NCI-H510A (cell line): ENCODE data around the gene UROC1.
"Not testable (repeated sequence)": the region's sequence is repeated elsewhere in the genome, so short reads cannot be mapped to it uniquely, and the experiment has no call there.

Source experiments
- DNase-seq: peaks from one replicate; lab custom pipeline; 2025; lab: John Stamatoyannopoulos, UW

The UROC1 gene

DNA sequence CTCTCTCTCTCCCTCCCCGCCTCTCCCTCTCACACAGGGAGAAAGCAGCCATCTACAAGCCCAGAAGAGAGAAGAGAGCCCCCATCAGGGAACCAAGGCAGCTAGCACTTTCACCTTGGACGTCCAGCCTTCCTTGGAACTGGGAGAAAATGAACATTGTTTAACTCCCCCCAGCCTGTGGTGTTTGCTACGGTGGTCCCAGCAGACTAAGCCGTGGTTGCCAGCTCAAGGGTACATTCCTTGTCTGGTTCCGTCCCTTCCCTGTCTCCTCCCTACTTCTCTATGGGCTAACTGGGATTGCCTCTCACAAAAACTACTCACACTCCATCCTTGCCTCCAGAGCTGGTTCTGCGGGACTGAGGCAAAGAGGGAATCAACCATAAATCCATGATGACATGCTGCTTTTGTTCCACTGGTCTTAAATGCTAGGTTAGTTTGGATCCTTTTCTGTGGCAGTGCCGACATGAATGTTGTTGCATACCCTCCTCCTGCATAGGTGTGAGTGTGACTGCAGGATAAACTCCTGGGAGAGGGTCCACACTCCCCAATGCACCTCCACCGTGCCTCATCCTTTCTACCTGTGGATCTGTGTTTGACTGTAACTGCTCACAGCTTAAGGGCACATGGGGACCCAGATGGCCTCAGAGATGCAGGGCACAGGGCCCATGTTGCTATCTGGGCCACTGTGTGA is 29.1 kb upstream of the UROC1 start:
- no peak for DNase-seq

DNA sequence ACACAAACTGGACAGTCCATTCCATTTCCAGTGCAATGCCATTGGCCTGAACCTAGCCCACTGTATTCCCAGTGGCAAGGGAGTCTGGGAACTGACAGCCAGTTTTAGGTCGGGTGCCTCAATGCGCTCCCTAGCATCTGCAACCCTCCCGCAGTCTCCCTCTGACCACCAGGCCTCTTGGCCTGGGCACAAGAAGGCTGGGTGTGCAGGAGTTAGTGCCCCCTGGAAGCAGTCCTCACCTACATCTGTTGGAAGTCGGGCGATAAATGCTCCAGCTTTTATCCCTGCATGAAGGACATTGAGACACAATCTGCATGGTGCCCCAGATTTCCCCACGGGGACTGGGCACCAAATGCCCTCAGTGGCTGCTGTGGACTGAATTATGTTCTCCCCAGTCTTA is 28.4 kb upstream of the UROC1 start:
- DNase-seq: no peak

- DNase-seq: no peak
These were observed 28.0 kb upstream of the UROC1 start for GRCh38 chr3:126545544-126545943.

DNA sequence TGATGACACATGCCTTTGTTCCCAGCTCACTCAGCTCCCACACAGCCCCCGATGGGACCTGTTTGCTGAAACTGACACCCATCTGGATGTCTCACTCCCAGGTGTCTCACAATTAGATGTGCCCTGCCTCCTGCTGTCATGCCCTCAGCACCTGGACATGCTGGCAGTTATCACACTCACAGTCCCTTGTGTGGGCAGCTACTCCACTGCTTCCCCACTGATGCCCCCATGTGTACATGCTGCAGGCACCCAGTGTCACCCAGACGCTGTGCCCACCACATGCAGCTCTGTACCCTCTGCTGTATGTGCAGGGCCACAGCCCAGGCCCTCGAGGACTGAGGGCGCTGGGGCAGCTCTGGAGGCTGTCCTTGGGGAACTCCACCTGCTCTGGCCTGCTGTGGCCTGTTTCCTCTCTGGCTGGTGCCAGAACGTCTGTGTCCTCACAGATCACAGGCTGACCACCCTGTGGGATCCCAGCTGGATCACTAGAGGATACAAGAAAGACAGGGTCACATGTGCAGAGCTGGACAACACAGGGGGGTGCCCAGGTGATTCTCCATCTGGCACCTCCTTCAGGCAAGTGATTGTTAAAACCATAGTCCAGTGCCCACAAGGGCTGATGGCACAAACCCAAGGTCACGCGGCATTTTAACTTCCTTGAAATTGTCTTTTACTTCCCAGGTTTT is 27.2 kb upstream of the UROC1 start:
- DNase-seq: no peak

DNA sequence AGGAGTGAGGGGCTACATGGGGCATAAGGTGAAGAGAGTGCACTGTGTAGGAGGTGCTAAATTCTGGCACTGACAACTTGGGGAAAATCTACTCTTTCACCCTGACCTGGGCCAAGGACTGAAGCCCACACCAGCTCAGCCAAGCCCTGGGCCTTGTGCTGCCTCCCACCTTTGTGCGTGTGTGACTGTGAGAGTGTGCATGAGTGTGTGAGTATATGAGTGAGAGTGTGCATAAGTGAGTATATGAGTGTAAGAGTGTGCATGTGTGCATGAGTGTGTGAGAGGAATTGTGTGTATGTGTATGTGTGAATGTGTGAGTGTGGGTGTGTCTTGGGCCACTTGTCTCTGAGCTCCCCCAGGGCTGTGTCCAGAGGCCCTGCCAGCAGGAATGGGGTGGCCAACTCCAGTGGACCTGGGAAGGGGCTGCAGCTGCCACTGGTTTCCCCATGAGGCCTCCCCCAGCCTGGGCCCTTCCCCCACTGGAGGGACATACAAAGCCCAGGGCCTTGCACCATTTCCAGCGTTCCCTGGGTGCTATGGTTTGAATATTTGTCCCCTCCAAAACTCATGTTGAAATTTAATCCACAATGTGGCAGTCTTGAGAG is 26.0 kb upstream of the UROC1 start:
- DNase-seq: no peak

GRCh38 chr3:126542340-126543241 is 25.0 kb upstream of the UROC1 start:
- DNase-seq: no peak

GRCh38 chr3:126541628-126542339 is 24.2 kb upstream of the UROC1 start:
- no peak for DNase-seq

GRCh38 chr3:126540951-126541627 is 23.5 kb upstream of the UROC1 start:
- no peak for DNase-seq

DNA sequence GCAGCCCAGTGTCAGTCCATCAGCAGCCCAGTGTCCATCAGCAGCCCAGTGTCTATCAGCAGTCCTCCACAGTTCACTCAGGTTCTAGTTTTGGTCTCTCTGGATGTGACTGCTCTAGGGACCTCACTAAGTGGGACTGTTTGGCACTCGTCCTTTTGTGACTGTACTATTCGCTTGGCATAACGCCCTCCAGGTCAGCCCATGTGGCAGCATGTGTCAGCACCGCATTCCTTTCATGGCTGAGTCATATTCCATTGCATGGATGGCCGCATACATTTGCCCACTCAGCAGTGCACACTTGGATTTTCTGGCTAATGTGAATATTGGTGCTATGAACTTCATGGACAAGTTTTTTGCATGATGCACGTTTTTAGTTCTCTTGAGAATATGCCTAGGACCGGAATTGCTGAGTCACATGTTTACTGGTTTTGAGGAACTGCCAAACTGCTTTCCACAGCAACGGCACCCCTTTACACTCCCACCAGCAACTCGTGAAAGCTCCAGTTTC is 22.8 kb upstream of the UROC1 start:
- no peak for DNase-seq

DNA sequence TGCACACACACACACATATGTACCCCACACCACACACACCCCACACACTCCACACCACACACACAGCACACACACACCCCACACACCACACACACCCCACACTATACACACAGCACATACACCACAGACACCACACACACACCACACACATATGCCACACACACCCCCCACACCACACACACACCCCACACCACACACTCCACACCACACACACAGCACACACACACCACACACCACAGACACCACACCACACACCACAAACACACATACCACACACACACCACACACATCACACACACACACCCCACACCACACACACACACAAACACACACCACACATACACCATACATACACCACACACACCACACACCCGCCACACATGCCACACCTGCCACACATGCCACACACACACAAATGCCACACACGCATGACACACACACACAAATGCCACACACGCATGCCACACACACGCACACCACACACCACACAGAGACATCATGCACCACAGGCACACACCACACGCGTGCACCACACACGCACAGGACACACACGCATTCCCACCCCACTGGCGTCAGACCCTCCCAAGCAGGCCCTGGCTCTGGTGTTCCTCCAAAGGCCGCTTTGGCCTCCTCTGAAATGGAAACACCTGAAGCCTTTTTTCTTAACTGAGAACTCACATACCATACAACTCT is 22.1 kb upstream of the UROC1 start:
- DNase-seq: no peak

GRCh38 chr3:126538966-126539365 is 21.4 kb upstream of the UROC1 start:
- DNase-seq: no peak

GRCh38 chr3:126538316-126538715 is 20.7 kb upstream of the UROC1 start:
- no peak for DNase-seq

DNA sequence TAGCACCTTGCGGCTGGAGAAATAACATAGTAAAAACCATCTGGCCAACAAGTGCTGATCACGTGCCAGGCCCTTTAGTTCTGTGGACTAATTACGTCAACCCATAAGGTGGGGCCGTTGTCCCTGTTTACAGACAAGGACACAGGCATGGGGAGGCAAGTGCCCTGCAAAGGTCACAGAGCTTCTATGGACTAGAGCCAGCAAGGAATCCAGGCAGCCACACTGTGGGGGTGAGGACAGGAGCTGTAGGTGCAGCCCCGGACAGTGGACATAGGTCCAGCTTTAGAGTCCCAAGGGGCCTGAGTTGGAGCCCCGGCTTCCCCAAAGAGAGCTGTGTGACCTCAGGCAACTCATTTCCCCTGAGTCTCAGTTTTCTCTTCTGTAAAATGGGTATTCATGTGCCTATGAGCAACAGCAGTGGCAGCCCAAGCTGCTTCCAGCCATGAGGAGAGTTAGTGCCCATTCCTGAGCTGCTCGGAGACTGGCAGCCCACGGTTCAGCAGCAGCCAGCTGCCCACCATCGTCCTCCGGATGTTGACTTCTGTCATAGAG is 20.2 kb upstream of the UROC1 start:
- no peak for DNase-seq

GRCh38 chr3:126537116-126537729 is 19.6 kb upstream of the UROC1 start:
- no peak for DNase-seq

DNA sequence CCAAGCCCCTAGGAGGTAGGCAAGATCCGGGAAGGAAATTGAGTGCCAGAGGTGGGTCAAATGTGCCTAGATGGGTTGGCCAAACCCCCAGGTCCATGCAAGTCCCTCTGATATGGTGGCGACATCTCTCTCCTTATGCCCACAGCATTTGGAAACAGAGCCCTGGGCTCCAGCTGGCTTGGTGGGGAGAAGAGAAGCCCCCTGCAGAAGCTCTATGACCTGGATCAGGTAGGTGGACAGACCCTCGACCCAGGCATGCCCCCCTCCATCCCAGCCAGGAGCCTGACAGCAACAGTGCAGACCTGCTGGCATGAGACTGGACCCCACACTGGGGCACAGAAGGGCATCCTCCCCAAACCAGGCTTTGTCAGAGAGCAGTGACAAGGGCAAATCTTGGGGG is 18.6 kb upstream of the UROC1 start:
- DNase-seq: no peak

GRCh38 chr3:126535636-126536035 is 18.1 kb upstream of the UROC1 start:
- no peak for DNase-seq

DNA sequence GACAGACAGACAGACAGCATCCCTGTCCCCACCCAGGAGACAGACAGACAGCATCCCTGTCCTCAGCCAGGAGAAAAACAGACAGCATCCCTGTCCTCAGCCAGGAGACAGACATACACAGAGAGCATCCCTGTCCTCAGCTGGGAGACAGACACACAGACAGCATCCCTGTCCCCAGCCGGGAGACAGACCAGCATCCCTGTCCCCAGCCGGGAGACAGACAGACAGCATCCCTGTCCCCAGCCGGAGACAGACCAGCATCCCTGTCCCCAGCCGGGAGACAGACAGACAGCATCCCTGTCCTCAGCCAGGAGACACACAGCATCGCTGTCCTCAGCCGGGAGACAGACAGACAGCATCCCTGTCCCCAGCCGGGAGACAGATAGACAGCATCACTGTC is 17.1 kb upstream of the UROC1 start:
- not testable (repeated sequence) for DNase-seq

GRCh38 chr3:126533506-126533905 is 15.9 kb upstream of the UROC1 start:
- no peak for DNase-seq

GRCh38 chr3:126531051-126531330 is 13.4 kb upstream of the UROC1 start:
- DNase-seq: no peak
